K562 (cell line): Measurements from ENCODE around the gene DSE. TPM values are rescaled to one million over a fixed set of nuclear protein-coding genes. Genes with fewer than 3 reads are reported as not detected.

Source experiments
- ATAC-seq: fragments of 200-7000 bp; cut with Tn5 transposase; 3 replicates; pipeline ENCODE4 v1.9.1; 2020; ENCODE audit warnings: moderate library complexity
- BruUV-seq: library from RNA; stranded (reverse); fragments of 400-500 nt; replicated peaks from 2 replicates; lab custom pipeline; 2021; lab: Mats Ljungman, UMichigan
- CTCF ChIA-PET: fragments of 300-600 bp; formaldehyde crosslinking; extraction: SDS; loops from one replicate; lab custom pipeline; 2021; ENCODE audit warnings: low intra/inter-chr PET ratio; lab: Yijun Ruan, JAX
- POLR2A ChIA-PET: fragments of 300-600, 350-650 bp; sonication (Branson Sonifier 250); formaldehyde crosslinking; extraction: SDS; loops from one replicate; lab custom pipeline; 2021; ENCODE audit warnings: antibody characterized with exemption, inconsistent platforms; lab: Yijun Ruan, JAX
- DNase-seq, 4 experiments: peaks; one replicate each; pipeline versions ENCODE4 v3.0.0 to v3.0.0-alpha.2; 2011 to 2018; ENCODE audit warnings: low spot score in 3 of 4, mixed read lengths in 3 of 4; ENCODE audit errors: extremely low read depth in 1 of 4
- FAIRE-seq: peaks from 2 replicates; lab custom pipeline; 2011; peaks lifted over from hg19 to GRCh38; lab: Jason Lieb, UNC
- H2AFZ ChIP-seq: 2 replicates; pipeline ENCODE4 v1.6.0; 2011; ENCODE audit warnings: low read depth, low read length, control low read depth, inconsistent platforms
- H3K27ac ChIP-seq: fragments of 200-600 bp; 3 replicates; pipeline ENCODE4 v1.8.0; 2011; ENCODE audit warnings: low read depth, mild to moderate bottlenecking, control low read depth, inconsistent platforms, low read length, moderate library complexity, mixed read lengths; ENCODE audit errors: extremely low read depth
- H3K27me3 ChIP-seq, 2 experiments: fragments of 300-600 bp in 1 of 2; 2 replicates in 1 of 2; 3 replicates in 1 of 2; pipeline versions ENCODE4 v1.6.0 to v1.8.0; 2011; ENCODE audit warnings: inconsistent platforms in 2 of 2, low read length in 2 of 2, mild to moderate bottlenecking in 1 of 2, mixed read lengths in 1 of 2, moderate library complexity in 1 of 2; ENCODE audit not compliant: control insufficient read depth in 2 of 2, insufficient read depth in 2 of 2
- H3K36me3 ChIP-seq: fragments of 300-600 bp; 3 replicates; pipeline ENCODE4 v1.8.0; 2011; ENCODE audit warnings: mild to moderate bottlenecking, low read length, inconsistent platforms; ENCODE audit not compliant: control insufficient read depth, insufficient read depth
- H3K4me1 ChIP-seq, 2 experiments: fragments of 200-600 bp in 1 of 2; replicated peaks in 1 of 2; 2 replicates in 1 of 2; 3 replicates in 1 of 2; pipeline versions ENCODE4 v1.5.1 to v1.8.0; 2011; ENCODE audit warnings: inconsistent platforms in 2 of 2, low read length in 2 of 2, mild to moderate bottlenecking in 1 of 2, mixed read lengths in 1 of 2, moderate library complexity in 1 of 2; ENCODE audit not compliant: control insufficient read depth in 2 of 2, insufficient read depth in 2 of 2
- H3K4me2 ChIP-seq: 2 replicates; pipeline ENCODE4 v1.6.1; 2011; ENCODE audit warnings: low read length, control low read depth, inconsistent platforms, mixed read lengths; ENCODE audit not compliant: insufficient read depth
- H3K4me3 ChIP-seq: fragments of 200-600 bp; sonication (generic), shearing (Covaris generic); 2 replicates; pipeline ENCODE4 v1.5.1; 2016; ENCODE audit warnings: control low read depth, inconsistent platforms
- H3K79me2 ChIP-seq: fragments of 200-600 bp; 3 replicates; pipeline ENCODE4 v1.8.0; 2011; ENCODE audit warnings: low read length, inconsistent platforms; ENCODE audit not compliant: control insufficient read depth, insufficient read depth
- H3K9ac ChIP-seq, 2 experiments: 2 replicates each; pipeline versions ENCODE4 v1.6.0 to v1.6.1; 2011; ENCODE audit warnings: low read depth in 2 of 2, low read length in 2 of 2, control low read depth in 1 of 2, inconsistent platforms in 1 of 2, mild to moderate bottlenecking in 1 of 2, mixed read lengths in 1 of 2; ENCODE audit not compliant: insufficient read depth in 1 of 2
- H3K9me1 ChIP-seq: one replicate; pipeline ENCODE4 v1.6.0; 2011; ENCODE audit warnings: inconsistent platforms, mild to moderate bottlenecking, low read length, moderate library complexity; ENCODE audit not compliant: control insufficient read depth, insufficient read depth
- H3K9me3 ChIP-seq: replicated peaks from 2 replicates; pipeline ENCODE4 v1.5.1; 2011; ENCODE audit warnings: low read depth, low read length, inconsistent platforms; ENCODE audit not compliant: control insufficient read depth, insufficient read depth
- H4K20me1 ChIP-seq: replicated peaks from 2 replicates; pipeline ENCODE4 v1.6.1; 2011; ENCODE audit warnings: low read length, inconsistent platforms, mixed read lengths; ENCODE audit not compliant: control insufficient read depth, insufficient read depth
- E2F3 ChIP-seq: fragments of 250-450 bp; sonication (Bioruptor Pico); IDR thresholded peaks from 2 replicates; pipeline ENCODE4 v1.4.0; 2020; ENCODE audit warnings: mild to moderate bottlenecking
- EP300 ChIP-seq: IDR thresholded peaks from 2 replicates; pipeline ENCODE4 v1.6.1; 2012; ENCODE audit warnings: low read length, improper control_type of control experiment
- HEY1 ChIP-seq: fragments of 250-450 bp; sonication (Bioruptor Pico); IDR thresholded peaks from 2 replicates; pipeline ENCODE4 v1.5.0; 2020; ENCODE audit warnings: mild to moderate bottlenecking, moderate library complexity, borderline replicate concordance
- MED1 ChIP-seq: sonication (generic); formaldehyde crosslinking; IDR thresholded peaks from 2 replicates; pipeline ENCODE4 v1.8.1; 2023; ENCODE audit warnings: missing genetic modification reagents, borderline replicate concordance
- ZBED1 ChIP-seq: IDR thresholded peaks from 2 replicates; pipeline ENCODE4 v1.6.1; 2014
- ZNF354B ChIP-seq: fragments of 250-450 bp; sonication (Bioruptor Pico); IDR thresholded peaks from 2 replicates; pipeline ENCODE4 v1.4.0; 2020
- WGBS: fragments of 100-300 bp; shearing (Covaris generic); methylation state at CpG from one replicate; pipeline ENCODE4 v1.1.6; 2016; ENCODE audit warnings: low coverage, mixed read lengths; ENCODE audit not compliant: insufficient coverage; ENCODE audit errors: missing lambda C conversion rate; 5-methylcytosine and 5-hydroxymethylcytosine counted together
- in situ Hi-C: fragments of 300-500 bp; cut with MboI; formaldehyde crosslinking; loops from 4 replicates; pipeline ENCODE4 v1.15.0; 2018; ENCODE audit warnings: inconsistent platforms, mixed read lengths
- intact Hi-C: fragments of 100-400 bp; cut with micrococcal nuclease; formaldehyde crosslinking; loops from 2 replicates; pipeline ENCODE4 v1.14.2; 2022
- polyA plus RNA-seq, 8 experiments: library from polyadenylated mRNA; depleted of rRNA in 4 of 8; stranded (reverse) in 5 of 8; unstranded in 3 of 8; fragments of >200 nt; fragmentation: Nextera tagmentation in 2 of 8; fragmentation: Illumina TruSeq in 1 of 8; extraction: Ambion mirVana in 2 of 8; extraction: Trizol in 1 of 8; gene quantifications; 2 replicates each; pipeline versions ENCODE4 v1.2.1 to v1.2.3, GENCODE V29; 2011 to 2014; ENCODE audit warnings: inconsistent platforms in 1 of 8, missing spikeins in 1 of 8
- total RNA-seq, 7 experiments: library from RNA; depleted of rRNA in 6 of 7; stranded (reverse); fragments of >200 nt in 6 of 7; fragmentation: Illumina TruSeq in 2 of 7; extraction: Trizol in 2 of 7; gene quantifications; 2 replicates each; pipeline versions ENCODE4 v1.2.1 to v1.2.3, GENCODE V29; 2011 to 2021; ENCODE audit warnings: low replicate concordance in 1 of 7
- TF ChIP-seq, protein P1 (sequence below): fragments of 150-350 bp; conservative IDR thresholded peaks from 2 replicates; pipeline ENCODE4 v1.6.1; 2014; ENCODE audit warnings: low read length
- TF ChIP-seq, protein P2 (sequence below), 2 experiments: fragments of 450-650 bp; IDR thresholded peaks; 2 replicates each; pipeline ENCODE4 v1.6.1; 2016
- TF ChIP-seq, protein P3 (sequence below): fragments of 250-450 bp; sonication (Bioruptor Pico); IDR thresholded peaks from 2 replicates; pipeline ENCODE4 v1.5.1; 2021; ENCODE audit warnings: mild to moderate bottlenecking
- TF ChIP-seq, protein P4 (sequence below), 2 experiments: fragments of 450-650 bp in 1 of 2; sonication (generic) in 1 of 2; formaldehyde crosslinking; conservative IDR thresholded peaks; 2 replicates each; pipeline versions ENCODE4 v1.4.0 to v1.8.1; 2020 to 2022; ENCODE audit warnings: mild to moderate bottlenecking in 1 of 2, missing genetic modification reagents in 1 of 2
- TF ChIP-seq, protein P5 (sequence below), 2 experiments: IDR thresholded peaks in 1 of 2; conservative IDR thresholded peaks in 1 of 2; 2 replicates each; pipeline ENCODE4 v1.6.1; 2016; ENCODE audit warnings: low read depth in 2 of 2, mild to moderate bottlenecking in 1 of 2, missing compliant biosample characterization in 1 of 2, missing genetic modification characterization in 1 of 2, moderate library complexity in 1 of 2

Gene DSE
- total and polyA plus RNA-seq, 9 of the 15 experiments (the other 6 are each of a cell fraction or from before 2014, with no cell fraction given), result 0.49 to 1.7 (median 0.79) TPM

DNA sequence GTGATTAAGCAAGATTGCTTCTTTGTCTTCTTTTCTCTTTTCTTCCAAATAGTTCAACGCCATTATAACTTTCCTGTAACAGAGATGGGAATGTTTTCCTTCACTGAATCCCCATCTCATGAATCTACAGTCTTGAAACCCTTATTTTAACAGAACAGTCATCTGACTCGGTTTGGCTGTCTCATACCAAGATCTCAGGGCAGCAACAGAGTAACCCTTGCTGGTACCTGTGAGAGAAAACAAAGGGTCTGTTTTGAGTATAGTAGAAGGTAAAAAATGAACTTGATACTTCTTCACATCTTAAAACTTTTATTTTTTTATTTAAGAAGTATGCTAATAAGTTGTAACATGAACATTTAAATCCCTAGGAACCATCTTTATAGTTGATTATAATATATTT, 19.6 kb upstream of the DSE start:
- WGBS, result 6% methylated on average over 2 of the region's 2 CpGs
- intact Hi-C loops (no loop called here), in situ Hi-C loops (no loop called here)
- BruUV-seq, result no TSS peak
- peaks cover 0 to 4% of the 10 kb centered on the region in 2 experiments; a peak in 1 of 5 replicates for H3K27me3 ChIP-seq
- no peak overlapping the region for H3K4me2 ChIP-seq
- H3K4me1 ChIP-seq, result no peaks in the 10 kb centered on the region
- no peaks in the 10 kb centered on the region for H3K79me2 ChIP-seq
- H3K9me1 ChIP-seq, result no peaks in the 10 kb centered on the region
- H3K9me3 ChIP-seq, result no peaks in the 10 kb centered on the region
- H2AFZ ChIP-seq, result no peak overlapping the region
- no peaks in the 10 kb centered on the region for H3K36me3 ChIP-seq
- TF ChIP-seq EP300, result no peak
- TF ChIP-seq, protein P1, sequence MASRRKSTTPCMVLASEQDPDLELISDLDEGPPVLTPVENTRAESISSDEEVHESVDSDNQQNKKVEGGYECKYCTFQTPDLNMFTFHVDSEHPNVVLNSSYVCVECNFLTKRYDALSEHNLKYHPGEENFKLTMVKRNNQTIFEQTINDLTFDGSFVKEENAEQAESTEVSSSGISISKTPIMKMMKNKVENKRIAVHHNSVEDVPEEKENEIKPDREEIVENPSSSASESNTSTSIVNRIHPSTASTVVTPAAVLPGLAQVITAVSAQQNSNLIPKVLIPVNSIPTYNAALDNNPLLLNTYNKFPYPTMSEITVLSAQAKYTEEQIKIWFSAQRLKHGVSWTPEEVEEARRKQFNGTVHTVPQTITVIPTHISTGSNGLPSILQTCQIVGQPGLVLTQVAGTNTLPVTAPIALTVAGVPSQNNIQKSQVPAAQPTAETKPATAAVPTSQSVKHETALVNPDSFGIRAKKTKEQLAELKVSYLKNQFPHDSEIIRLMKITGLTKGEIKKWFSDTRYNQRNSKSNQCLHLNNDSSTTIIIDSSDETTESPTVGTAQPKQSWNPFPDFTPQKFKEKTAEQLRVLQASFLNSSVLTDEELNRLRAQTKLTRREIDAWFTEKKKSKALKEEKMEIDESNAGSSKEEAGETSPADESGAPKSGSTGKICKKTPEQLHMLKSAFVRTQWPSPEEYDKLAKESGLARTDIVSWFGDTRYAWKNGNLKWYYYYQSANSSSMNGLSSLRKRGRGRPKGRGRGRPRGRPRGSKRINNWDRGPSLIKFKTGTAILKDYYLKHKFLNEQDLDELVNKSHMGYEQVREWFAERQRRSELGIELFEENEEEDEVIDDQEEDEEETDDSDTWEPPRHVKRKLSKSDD, result no peak
- TF ChIP-seq, protein P2, sequence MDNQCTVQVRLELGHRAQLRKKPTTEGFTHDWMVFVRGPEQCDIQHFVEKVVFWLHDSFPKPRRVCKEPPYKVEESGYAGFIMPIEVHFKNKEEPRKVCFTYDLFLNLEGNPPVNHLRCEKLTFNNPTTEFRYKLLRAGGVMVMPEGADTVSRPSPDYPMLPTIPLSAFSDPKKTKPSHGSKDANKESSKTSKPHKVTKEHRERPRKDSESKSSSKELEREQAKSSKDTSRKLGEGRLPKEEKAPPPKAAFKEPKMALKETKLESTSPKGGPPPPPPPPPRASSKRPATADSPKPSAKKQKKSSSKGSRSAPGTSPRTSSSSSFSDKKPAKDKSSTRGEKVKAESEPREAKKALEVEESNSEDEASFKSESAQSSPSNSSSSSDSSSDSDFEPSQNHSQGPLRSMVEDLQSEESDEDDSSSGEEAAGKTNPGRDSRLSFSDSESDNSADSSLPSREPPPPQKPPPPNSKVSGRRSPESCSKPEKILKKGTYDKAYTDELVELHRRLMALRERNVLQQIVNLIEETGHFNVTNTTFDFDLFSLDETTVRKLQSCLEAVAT (IDR thresholded peaks at IDR 0.05), result no peak
- TF ChIP-seq ZBED1, result no peak
- no peak for TF ChIP-seq MED1 (CRISPR knock-in tag)
- TF ChIP-seq, protein P3, sequence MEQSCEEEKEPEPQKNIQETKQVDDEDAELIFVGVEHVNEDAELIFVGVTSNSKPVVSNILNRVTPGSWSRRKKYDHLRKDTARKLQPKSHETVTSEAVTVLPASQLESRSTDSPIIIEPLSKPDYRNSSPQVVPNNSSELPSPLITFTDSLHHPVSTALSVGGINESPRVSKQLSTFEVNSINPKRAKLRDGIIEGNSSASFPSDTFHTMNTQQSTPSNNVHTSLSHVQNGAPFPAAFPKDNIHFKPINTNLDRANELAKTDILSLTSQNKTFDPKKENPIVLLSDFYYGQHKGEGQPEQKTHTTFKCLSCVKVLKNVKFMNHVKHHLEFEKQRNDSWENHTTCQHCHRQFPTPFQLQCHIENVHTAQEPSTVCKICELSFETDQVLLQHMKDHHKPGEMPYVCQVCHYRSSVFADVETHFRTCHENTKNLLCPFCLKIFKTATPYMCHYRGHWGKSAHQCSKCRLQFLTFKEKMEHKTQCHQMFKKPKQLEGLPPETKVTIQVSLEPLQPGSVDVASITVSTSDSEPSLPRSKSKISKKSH, result no peak
- TF ChIP-seq HEY1 (CRISPR knock-in tag), result no peak
- TF ChIP-seq ZNF354B (CRISPR knock-in tag), result no peak
- TF ChIP-seq, protein P4, sequence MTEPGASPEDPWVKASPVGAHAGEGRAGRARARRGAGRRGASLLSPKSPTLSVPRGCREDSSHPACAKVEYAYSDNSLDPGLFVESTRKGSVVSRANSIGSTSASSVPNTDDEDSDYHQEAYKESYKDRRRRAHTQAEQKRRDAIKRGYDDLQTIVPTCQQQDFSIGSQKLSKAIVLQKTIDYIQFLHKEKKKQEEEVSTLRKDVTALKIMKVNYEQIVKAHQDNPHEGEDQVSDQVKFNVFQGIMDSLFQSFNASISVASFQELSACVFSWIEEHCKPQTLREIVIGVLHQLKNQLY (CRISPR knock-in tag; conservative IDR thresholded peaks at IDR 0.05), result no peak
- TF ChIP-seq E2F3 (CRISPR knock-in tag), result no peak
- TF ChIP-seq, protein P5, sequence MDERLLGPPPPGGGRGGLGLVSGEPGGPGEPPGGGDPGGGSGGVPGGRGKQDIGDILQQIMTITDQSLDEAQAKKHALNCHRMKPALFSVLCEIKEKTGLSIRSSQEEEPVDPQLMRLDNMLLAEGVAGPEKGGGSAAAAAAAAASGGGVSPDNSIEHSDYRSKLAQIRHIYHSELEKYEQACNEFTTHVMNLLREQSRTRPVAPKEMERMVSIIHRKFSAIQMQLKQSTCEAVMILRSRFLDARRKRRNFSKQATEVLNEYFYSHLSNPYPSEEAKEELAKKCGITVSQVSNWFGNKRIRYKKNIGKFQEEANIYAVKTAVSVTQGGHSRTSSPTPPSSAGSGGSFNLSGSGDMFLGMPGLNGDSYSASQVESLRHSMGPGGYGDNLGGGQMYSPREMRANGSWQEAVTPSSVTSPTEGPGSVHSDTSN (CRISPR knock-in tag; IDR thresholded peaks at IDR 0.05; ENCODE audit: low read depth), result no peak
- TF ChIP-seq, protein P5 (tag; conservative IDR thresholded peaks at IDR 0.05; ENCODE audit: low read depth), result no peak
- no peak for ATAC-seq
- ChIA-PET CTCF (no interaction called here), POLR2A (interaction anchor here (1.2 kb wide), 1 partner anchor 10 kb away, joined by 4 read pairs; no protein-coding TSS in a partner anchor)
- H3K9ac ChIP-seq, result no peak overlapping the region
- DNase-seq, result no peak
- no peak for FAIRE-seq
- H3K4me3 ChIP-seq, result no peak overlapping the region
- no peaks in the 10 kb centered on the region for H4K20me1 ChIP-seq
- H3K27ac ChIP-seq, result no peak overlapping the region
